HG03342 (cell line): Measurements from ENCODE around the gene PCDHA8.
"Not testable (repeated sequence)": the region's sequence is repeated elsewhere in the genome, so short reads cannot be mapped to it uniquely, and the experiment has no call there.

ENCODE experiments used
- ATAC-seq: cut with Tn5 transposase; IDR thresholded peaks from one replicate; pipeline ENCODE4 v1.9.1; 2021; ENCODE audit warnings: mild to moderate bottlenecking, moderate library complexity; ENCODE audit not compliant: unreplicated experiment

Gene PCDHA8

GRCh38 chr5:140828362-140828737 is 12.6 kb upstream of the PCDHA8 start:
- no peak for ATAC-seq

GRCh38 chr5:140829511-140830501 is 11.2 kb upstream of the PCDHA8 start:
- ATAC-seq: not testable (repeated sequence)

DNA sequence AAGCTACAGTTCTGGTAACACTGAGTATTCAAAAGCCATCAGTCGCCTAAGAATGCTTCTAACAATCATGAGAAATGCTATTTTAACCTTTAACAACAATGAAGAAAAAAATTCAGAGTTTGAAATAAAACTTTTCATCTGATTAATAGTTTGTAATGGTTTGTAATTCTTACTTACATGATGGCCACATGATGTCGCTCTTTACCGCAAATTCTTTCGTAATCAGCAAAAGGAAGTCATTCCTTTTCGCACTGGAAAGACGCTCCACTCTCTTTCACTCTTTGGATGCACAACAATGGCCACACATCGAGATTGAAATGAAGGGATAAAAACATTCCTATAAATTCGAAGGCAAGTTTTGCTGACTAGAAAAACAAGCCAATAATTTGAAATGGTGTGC is 7.0 kb upstream of the PCDHA8 start, which contains the start of gene PCDHA7:
PCDHA7 (plus strand) TSS at position 277 of the 400 bp plus-strand sequence; CDS start at position 392, 115 bp downstream.
- no peak for ATAC-seq

DNA sequence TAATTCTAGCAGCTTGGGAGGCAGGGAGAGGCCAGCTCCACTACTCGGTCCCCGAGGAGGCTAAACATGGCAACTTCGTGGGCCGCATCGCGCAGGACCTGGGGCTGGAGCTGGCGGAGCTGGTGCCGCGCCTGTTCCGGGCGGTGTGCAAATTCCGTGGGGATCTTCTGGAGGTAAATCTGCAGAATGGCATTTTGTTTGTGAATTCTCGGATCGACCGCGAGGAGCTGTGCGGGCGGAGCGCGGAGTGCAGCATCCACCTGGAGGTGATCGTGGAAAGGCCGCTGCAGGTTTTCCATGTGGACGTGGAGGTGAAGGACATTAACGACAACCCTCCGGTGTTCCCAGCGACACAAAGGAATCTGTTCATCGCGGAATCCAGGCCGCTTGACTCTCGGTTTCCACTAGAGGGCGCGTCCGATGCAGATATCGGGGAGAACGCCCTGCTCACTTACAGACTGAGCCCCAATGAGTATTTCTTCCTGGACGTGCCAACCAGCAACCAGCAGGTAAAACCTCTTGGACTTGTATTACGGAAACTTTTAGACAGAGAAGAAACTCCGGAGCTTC is 6.5 kb upstream of the PCDHA8 start:
- ATAC-seq: not testable (repeated sequence)

GRCh38 chr5:140835622-140836510 is 5.1 kb upstream of the PCDHA8 start:
- ATAC-seq: no peak

DNA sequence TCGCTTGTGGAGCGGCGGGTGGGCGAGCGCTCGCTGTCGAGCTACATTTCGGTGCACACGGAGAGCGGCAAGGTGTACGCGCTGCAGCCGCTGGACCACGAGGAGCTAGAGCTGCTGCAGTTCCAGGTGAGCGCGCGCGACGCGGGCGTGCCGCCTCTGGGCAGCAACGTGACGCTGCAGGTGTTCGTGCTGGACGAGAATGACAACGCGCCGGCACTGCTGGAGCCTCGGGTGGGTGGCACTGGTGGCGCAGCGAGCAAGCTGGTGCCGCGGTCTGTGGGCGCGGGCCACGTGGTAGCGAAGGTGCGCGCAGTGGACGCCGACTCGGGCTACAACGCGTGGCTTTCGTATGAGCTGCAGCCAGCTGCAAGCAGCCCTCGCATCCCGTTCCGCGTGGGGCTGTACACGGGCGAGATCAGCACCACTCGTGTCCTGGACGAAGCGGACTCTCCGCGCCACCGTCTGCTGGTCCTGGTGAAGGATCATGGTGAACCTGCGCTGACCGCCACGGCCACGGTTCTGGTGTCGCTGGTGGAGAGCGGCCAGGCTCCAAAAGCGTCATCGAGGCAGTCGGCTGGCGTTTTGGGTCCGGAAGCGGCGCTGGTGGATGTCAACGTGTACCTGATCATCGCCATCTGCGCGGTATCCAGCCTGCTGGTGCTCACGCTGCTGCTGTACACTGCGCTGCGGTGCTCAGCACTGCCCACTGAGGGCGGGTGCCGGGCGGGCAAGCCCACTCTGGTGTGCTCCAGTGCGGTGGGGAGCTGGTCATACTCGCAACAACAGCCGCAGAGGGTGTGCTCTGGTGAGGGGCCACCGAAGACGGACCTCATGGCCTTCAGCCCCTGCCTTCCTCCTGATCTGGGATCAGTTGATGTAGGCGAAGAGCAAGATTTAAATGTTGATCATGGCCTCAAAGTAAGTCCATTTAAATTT is 2.1 kb downstream of the PCDHA8 start:
- ATAC-seq: no peak

DNA sequence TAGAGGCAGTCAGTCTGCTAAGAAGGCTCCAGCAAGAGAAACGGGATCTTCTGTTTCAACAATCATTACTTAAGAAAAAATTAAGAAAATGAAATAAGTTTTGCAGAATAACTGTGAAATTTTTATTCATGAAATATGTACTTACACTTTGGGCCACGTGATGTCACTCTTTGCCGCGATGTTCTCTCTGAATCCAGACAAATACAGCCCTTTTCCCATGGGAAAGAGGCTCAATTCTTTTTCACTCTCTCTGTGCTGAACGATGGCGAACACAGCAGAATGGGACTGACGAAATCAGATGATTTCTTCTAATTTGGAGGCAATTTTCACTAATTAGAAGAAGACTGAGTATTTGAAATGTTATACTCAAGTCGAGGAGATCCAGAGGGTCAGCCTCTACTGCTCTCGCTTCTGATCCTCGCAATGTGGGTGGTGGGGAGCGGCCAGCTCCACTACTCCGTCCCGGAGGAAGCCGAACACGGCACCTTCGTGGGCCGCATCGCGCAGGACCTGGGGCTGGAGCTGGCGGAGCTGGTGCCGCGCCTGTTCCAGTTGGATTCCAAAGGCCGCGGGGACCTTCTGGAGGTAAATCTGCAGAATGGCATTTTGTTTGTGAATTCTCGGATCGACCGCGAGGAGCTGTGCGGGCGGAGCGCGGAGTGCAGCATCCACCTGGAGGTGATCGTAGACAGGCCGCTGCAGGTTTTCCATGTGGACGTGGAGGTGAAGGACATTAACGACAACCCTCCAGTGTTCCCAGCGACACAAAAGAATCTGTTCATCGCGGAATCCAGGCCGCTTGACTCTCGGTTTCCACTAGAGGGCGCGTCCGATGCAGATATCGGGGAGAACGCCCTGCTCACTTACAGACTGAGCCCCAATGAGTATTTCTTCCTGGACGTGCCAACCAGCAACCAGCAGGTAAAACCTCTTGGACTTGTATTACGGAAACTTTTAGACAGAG is 7.4 kb downstream of the PCDHA8 start, which contains the start of gene PCDHA9:
PCDHA9 (plus strand) TSS at position 244 of the 964 bp plus-strand sequence; CDS start at position 358, 114 bp downstream.
- ATAC-seq: not testable (repeated sequence)

- not testable (repeated sequence) for ATAC-seq
Measured at GRCh38 chr5:140849831-140850634, 9.0 kb downstream of the PCDHA8 start.

DNA sequence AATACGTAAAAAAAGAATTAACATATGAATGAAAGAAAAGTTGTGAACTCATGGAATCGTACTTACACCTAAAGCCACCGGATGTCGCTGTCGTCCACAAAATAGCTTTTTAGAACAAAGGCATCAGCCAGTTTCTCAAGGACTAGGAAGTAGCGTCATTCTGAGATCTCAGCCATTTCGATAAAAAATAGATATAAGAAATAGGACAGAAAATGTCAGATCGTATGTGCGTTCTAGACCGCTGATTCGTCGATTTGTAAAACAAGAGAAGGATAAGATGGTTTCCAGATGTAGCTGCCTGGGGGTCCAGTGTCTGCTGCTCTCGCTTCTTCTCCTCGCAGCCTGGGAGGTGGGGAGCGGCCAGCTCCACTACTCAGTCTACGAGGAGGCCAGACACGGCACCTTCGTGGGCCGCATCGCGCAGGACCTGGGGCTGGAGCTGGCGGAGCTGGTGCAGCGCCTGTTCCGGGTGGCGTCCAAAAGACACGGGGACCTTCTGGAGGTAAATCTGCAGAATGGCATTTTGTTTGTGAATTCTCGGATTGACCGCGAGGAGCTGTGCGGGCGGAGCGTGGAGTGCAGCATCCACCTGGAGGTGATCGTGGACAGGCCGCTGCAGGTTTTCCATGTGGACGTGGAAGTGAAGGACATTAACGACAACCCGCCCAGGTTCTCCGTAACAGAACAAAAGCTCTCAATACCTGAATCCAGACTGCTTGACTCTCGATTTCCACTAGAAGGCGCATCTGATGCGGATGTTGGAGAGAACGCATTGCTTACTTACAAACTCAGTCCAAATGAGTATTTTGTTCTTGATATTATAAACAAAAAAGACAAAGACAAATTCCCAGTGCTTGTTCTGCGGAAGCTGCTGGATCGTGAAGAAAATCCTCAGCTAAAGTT is 15.0 kb downstream of the PCDHA8 start, which contains the start of gene PCDHA10:
PCDHA10 (plus strand) TSS at position 126 of the 903 bp plus-strand sequence; CDS start at position 278, 152 bp downstream.
- no peak for ATAC-seq

DNA sequence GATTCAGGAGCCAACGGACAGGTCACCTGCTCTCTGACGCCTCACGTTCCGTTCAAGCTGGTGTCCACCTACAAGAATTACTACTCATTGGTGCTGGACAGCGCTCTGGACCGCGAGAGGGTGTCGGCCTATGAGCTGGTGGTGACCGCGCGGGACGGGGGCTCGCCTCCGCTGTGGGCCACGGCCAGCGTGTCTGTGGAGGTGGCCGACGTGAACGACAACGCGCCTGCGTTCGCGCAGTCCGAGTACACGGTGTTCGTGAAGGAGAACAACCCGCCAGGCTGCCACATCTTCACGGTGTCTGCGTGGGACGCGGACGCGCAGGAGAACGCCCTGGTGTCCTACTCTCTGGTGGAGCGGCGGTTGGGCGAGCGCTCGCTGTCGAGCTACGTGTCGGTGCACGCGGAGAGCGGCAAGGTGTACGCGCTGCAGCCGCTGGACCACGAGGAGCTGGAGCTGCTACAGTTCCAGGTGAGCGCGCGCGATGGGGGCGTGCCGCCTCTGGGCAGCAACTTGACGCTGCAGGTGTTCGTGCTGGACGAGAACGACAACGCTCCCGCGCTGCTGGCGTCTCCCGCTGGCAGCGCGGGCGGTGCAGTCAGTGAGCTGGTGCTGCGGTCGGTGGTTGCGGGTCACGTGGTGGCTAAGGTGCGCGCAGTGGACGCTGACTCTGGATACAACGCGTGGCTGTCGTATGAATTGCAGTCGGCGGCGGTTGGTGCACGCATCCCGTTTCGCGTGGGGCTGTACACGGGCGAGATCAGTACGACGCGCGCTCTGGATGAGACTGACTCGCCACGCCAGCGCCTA is 16.4 kb downstream of the PCDHA8 start:
- ATAC-seq: no peak

DNA sequence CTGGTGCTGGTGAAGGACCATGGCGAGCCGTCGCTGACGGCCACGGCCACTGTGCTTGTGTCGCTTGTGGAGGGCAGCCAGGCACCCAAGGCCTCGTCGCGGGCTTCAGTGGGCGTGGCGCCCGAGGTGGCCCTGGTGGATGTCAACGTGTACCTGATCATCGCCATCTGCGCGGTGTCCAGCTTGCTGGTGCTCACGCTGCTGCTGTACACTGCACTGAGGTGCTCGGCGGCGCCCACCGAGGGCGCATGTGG is 16.9 kb downstream of the PCDHA8 start:
- ATAC-seq: no peak

GRCh38 chr5:140862441-140863295 is 21.7 kb downstream of the PCDHA8 start:
- no peak for ATAC-seq

GRCh38 chr5:140868721-140869554 is 28.0 kb downstream of the PCDHA8 start, which contains the start of gene PCDHA11:
PCDHA11 (plus strand) TSS chr5:140868957; CDS start chr5:140869104, 147 bp downstream.
- no peak for ATAC-seq

GRCh38 chr5:140869555-140869886 is 28.5 kb downstream of the PCDHA8 start:
- ATAC-seq: no peak
